ENCODE data around the gene RNF175.

GRCh38 chr4:153788051-153788412 lies 28.2 kb upstream of the RNF175 start:
- TF ChIP-seq POLR2AphosphoS5 (IDR thresholded peaks at IDR 0.05) (no peak), EP300 (conservative IDR thresholded peaks at IDR 0.05; ENCODE audit: poor library complexity, severe bottlenecking) (no peak), TAF1 (IDR thresholded peaks at IDR 0.05; ENCODE audit: low read depth) (no peak), MXI1 (conservative IDR thresholded peaks at IDR 0.05; ENCODE audit: poor library complexity, severe bottlenecking) (no peak), EZH2 (IDR thresholded peaks at IDR 0.05; ENCODE audit: borderline replicate concordance, insufficient read depth, low read length, poor library complexity, severe bottlenecking) (no peak), SMC3 (conservative IDR thresholded peaks at IDR 0.05; ENCODE audit: poor library complexity) (no peak)
- TF ChIP-seq, protein P1, sequence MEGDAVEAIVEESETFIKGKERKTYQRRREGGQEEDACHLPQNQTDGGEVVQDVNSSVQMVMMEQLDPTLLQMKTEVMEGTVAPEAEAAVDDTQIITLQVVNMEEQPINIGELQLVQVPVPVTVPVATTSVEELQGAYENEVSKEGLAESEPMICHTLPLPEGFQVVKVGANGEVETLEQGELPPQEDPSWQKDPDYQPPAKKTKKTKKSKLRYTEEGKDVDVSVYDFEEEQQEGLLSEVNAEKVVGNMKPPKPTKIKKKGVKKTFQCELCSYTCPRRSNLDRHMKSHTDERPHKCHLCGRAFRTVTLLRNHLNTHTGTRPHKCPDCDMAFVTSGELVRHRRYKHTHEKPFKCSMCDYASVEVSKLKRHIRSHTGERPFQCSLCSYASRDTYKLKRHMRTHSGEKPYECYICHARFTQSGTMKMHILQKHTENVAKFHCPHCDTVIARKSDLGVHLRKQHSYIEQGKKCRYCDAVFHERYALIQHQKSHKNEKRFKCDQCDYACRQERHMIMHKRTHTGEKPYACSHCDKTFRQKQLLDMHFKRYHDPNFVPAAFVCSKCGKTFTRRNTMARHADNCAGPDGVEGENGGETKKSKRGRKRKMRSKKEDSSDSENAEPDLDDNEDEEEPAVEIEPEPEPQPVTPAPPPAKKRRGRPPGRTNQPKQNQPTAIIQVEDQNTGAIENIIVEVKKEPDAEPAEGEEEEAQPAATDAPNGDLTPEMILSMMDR (IDR thresholded peaks at IDR 0.05; ENCODE audit: poor library complexity, severe bottlenecking) = no peak

All from neural cell (in vitro differentiated cells).